GM12801 (cell line): ENCODE data around the gene SCGN.

Experiments used
- TF ChIP-seq, protein P1 (sequence below): IDR thresholded peaks from one replicate; pipeline ENCODE4 v1.5.1; 2011; ENCODE audit warnings: control low read depth; ENCODE audit not compliant: insufficient read length; ENCODE audit errors: extremely low read depth

Gene SCGN

DNA sequence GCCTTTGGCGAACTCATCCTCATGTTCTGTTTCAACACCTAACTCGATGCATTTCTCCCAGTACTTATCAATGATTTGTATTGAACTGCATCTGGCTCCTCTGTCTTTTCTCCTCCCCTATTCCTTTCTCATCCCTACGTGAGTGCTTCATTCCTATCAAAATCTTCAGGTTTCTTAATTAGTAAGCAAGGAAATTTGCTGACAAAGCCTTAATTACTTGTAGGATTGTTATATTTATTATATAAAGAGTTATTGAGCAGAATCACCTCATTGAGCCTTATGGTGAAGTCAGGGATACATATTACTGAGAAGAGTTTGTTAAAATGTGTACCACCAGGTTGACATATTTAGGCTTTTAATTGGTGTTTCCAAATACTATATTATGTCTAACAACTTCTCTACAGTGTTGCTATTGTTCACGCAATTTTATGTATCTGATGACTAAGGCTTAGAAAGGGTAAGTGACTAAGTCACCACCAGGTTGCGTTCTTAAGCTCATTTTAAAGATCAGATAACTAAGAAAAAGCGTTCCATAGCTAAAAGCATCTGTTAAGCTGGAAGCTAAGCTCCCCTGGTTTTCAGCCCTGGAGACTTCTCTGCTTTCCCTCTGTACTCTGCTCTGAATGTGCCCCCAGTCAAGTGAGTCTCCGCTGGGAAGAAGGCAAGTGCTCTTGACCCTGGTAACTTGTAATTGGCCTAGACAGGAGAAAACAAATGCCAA is 18.9 kb downstream of the SCGN start:
- TF ChIP-seq, protein P1, sequence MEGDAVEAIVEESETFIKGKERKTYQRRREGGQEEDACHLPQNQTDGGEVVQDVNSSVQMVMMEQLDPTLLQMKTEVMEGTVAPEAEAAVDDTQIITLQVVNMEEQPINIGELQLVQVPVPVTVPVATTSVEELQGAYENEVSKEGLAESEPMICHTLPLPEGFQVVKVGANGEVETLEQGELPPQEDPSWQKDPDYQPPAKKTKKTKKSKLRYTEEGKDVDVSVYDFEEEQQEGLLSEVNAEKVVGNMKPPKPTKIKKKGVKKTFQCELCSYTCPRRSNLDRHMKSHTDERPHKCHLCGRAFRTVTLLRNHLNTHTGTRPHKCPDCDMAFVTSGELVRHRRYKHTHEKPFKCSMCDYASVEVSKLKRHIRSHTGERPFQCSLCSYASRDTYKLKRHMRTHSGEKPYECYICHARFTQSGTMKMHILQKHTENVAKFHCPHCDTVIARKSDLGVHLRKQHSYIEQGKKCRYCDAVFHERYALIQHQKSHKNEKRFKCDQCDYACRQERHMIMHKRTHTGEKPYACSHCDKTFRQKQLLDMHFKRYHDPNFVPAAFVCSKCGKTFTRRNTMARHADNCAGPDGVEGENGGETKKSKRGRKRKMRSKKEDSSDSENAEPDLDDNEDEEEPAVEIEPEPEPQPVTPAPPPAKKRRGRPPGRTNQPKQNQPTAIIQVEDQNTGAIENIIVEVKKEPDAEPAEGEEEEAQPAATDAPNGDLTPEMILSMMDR = no peak

DNA sequence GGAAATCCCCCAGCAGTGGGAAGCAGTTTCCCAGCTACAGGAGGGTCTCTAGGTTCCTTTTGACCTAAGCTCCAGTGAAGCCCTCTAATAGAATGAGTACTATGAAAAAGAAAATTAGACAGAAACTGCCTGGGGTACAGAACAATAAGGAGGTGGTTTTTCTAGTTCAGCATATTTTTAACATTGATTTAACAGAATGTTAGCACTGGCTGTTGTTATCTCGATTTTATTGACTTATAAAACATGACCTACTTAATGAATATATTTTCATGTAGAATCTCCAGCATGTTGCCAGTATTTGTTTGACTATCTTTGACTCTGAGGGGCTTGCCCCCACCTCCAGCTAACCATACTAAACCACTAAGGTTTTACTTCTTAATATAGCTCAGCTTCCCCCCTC is 19.6 kb downstream of the SCGN start:
- TF ChIP-seq, protein P1 = no peak

DNA sequence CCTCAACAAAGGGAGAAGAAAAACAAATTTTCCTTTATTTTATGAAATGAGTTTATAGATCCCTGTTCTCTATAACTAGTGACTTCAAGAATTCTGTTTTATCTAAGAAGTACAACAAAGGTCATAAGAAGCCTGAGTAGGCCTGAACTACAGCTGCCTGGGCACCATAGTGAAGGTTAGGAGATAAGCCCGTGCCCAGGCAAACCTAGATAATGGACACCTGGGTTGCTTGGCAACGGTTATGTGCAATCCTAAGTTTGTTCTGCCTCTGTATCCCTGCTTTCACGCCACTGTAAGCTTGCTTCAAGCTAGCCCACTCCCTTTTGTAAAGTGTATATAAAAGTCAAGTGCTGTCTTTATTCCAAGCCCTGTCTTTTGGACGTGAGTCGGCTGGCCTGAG is 23.2 kb downstream of the SCGN start:
- TF ChIP-seq, protein P1 = no peak

DNA sequence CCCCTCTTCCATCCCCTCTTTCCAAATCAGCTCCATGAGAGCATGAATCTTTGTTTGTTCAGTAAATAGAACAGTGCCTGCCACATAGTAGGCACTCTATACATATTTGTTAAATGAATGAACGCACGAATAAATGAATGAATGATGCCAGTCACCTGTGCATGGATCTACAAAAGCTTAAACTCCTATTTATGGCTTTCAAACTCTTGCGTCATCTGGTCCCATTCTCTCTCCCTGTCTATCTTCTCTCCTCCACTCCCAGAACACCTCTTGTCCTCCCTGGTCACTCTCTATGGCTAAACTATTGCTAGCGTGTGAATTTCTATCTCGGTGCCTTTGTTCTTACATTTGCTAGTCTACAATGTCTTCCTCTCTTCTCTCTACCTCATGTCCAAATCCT is 24.8 kb downstream of the SCGN start:
- TF ChIP-seq, protein P1 = no peak

- TF ChIP-seq, protein P1 = no peak
Measured at GRCh38 chr6:25681848-25682247, 29.8 kb downstream of the SCGN start.

DNA sequence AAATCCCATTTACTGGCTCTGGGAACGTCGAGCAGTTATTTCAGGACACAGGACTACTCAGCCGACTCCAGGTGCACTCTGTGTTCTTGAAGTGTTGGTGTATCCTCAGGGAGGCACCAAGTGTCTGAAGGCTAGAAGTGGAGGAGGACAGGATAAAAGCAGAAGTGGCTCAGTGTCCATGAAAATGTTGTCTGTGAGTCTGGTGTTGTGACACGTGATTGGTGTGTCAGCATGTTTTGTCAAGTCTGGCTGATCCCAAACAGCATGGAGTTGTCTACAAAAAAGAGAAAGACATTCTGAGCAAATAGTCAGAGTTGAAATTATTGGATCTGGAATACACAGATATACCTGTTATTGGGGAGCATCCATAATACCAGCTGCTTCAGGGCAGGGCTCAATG is 30.3 kb downstream of the SCGN start:
- TF ChIP-seq, protein P1 = no peak

- TF ChIP-seq, protein P1 = no peak
Measured at GRCh38 chr6:25684565-25684964, 32.5 kb downstream of the SCGN start.
